ENCODE measurements around the gene NOP53. TPM values are rescaled to one million over a fixed set of nuclear protein-coding genes. Genes with fewer than 3 reads are reported as not detected.
A peak's percentile ranks its signal among the peaks of the same experiment; 100 is the strongest.

Gene NOP53
- total RNA-seq, result 100 to 1,000 TPM; 189 to 220 TPM

DNA sequence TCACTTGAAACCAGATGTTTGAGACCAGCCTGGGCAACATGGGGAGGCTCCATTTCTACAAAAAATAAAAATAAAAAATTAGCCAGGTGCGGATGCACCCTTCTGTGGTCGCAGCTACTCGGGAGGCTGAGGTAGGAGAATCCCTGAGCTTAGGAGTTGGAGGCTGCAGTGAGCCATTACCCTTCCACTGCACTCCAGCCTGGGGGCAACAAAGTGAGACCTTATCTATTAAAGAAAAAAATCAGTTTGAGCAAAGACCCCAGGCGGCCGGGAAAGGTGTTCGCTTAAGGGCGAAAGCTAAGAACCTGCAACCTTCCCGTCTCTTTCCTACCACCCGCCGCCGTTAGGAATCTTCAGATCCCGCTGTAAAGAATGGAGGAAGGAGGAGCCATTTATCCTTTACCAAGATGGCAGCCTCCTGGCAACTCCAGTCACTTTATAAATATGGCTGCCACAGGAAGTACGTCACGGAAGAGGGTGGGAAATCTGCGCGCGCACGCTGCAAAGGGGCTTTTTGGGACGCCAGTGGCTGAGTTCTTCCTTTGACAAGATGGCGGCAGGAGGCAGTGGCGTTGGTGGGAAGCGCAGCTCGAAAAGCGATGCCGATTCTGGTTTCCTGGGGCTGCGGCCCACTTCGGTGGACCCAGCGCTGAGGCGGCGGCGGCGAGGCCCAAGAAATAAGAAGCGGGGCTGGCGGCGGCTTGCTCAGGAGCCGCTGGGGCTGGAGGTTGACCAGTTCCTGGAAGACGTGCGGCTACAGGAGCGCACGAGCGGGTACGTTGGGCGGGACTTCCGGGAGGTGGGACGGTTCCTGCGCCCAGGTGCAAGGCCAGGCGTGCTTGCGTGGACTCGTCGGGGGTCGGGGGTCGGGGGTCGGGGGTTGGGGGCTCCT, at the start of gene NOP53:
Gene NOP53 (plus strand): TSS at position 537 of the 892 bp plus-strand sequence. CDS start 14 bp downstream, at position 551.
- H3K27ac ChIP-seq, result peak within 1 kb of the TSS; percentile 88 to 98
- TF ChIP-seq, protein P1, sequence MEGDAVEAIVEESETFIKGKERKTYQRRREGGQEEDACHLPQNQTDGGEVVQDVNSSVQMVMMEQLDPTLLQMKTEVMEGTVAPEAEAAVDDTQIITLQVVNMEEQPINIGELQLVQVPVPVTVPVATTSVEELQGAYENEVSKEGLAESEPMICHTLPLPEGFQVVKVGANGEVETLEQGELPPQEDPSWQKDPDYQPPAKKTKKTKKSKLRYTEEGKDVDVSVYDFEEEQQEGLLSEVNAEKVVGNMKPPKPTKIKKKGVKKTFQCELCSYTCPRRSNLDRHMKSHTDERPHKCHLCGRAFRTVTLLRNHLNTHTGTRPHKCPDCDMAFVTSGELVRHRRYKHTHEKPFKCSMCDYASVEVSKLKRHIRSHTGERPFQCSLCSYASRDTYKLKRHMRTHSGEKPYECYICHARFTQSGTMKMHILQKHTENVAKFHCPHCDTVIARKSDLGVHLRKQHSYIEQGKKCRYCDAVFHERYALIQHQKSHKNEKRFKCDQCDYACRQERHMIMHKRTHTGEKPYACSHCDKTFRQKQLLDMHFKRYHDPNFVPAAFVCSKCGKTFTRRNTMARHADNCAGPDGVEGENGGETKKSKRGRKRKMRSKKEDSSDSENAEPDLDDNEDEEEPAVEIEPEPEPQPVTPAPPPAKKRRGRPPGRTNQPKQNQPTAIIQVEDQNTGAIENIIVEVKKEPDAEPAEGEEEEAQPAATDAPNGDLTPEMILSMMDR (IDR thresholded peaks at IDR 0.05), result peak; percentile 28
- DNase-seq (ENCODE audit: low spot score) (peak; percentile 80), ATAC-seq (ENCODE audit: insufficient number of reproducible peaks, low FRiP score, low read depth) (peak; percentile 57)
- peak within 1 kb of the TSS; percentile 95 for H3K4me3 ChIP-seq
- H3K27me3 ChIP-seq (replicated peaks; ENCODE audit: insufficient read depth), result no peaks in the 10 kb centered on the region
- H3K4me1 ChIP-seq (ENCODE audit: control insufficient read depth in 1 of 2, low read depth in 2 of 2), result peaks cover 31 to 37% of the 10 kb centered on the region in 2 donors
- H3K9me3 ChIP-seq, result no peaks in the 10 kb centered on the region
- peaks cover 32% of the 10 kb centered on the region for H3K36me3 ChIP-seq

DNA sequence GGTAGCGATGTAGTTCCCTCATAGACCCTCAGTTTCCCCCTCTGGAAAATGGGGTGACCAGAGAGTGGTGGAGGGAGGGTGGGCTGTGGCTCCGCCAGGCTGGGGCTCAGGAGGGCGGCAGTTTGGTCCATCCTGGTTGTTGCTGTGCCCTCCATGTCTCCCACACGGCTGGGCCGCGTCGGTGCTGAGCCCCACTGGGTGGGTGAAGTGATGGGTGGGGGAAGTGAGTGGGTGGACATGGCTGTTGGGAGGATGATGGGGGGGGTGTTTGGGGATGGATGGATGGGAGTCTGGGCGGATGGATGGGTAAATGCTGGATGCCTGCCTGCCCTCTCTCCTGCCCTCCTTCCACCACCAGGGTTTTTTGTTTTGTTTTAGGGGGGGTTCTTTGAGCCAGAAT, 48.7 kb upstream of the NOP53 start:
- H3K36me3 ChIP-seq, result peaks cover 19% of the 10 kb centered on the region
- DNase-seq (ENCODE audit: low spot score) (no peak), ATAC-seq (ENCODE audit: insufficient number of reproducible peaks, low FRiP score, low read depth) (no peak)
- no peaks in the 10 kb centered on the region for H3K9me3 ChIP-seq
- H3K27me3 ChIP-seq (replicated peaks; ENCODE audit: insufficient read depth), result no peaks in the 10 kb centered on the region
- TF ChIP-seq, protein P1 (IDR thresholded peaks at IDR 0.05), result no peak
- H3K4me3 ChIP-seq, result no peak overlapping the region
- H3K4me1 ChIP-seq (ENCODE audit: control insufficient read depth in 1 of 2, low read depth in 2 of 2), result peaks cover 0 to 3% of the 10 kb centered on the region in 2 donors
- H3K27ac ChIP-seq, result no peak overlapping the region

DNA sequence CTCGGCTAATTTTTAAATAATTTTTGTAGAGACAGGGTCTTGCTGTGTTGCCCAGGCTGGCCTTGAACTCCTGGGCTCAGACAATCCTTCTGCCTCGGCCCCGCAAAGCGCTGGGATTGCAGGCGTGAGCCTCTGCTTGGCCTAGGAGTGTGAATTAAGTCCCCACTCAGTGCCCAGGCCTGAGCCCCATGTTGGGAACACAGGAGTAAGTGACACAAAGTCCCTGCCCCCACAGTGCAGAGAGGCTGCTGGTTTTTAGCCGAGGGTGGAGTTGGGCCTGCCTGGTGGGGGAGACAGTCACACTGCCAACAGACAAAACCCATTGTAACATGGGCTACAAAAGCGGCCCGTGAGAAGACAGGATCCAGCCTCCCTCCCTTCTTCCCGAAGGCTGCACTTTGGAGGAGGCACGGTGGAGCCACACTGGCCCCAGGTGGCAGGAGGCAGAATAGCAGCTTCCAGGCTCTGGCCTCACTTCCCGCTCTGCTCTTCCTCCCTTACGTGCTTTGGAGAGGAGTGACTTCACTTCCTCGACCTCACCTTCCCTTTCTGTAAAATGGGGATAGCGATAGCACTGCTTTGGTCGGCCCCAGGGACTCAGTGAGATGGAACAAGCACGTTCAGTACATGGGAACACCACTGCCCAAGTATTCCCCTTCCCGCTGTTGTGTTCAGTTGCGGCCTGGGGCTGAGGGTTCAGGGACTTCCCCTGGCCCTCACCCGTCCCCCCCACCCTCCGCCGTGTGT, 47.3 kb upstream of the NOP53 start:
- peak; percentile 70 for ATAC-seq (ENCODE audit: insufficient number of reproducible peaks, low FRiP score, low read depth)

DNA sequence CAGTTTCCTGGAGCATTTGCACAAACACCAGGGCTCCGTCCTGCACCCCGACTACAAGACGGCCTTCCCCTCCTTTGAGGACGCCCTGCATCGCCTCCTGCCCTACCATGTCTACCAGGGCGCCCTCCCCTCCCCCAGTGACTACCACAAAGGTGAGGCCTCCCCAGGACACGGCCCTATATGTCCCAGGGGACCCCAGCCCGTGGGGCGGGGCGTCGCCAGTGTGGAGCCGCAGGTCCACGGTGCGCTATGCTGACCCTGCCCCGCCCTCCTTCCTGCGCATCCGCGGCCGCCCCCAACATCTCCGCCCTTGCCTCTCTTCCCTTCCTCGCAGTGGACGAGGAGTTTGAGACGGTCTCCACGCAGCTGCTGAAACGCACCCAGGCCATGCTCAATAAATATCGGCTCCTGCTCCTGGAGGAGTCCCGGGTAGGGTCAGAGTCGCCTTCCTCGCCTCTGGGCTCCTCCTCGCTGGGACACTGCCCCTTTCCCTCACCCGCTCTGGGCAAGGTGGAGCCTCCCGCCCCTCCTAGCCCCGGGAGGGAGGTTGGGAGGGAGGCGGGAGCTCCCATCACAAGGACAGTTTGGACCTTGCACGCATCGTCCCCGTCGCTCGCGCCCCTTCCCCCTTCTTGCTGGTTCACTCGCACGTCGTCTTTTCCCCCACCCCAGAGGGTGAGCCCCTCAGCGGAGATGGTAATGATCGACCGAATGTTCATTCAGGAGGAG, 46.6 kb upstream of the NOP53 start:
- H3K9me3 ChIP-seq, result no peaks in the 10 kb centered on the region
- no peak for DNase-seq (ENCODE audit: low spot score)
- ATAC-seq (ENCODE audit: insufficient number of reproducible peaks, low FRiP score, low read depth), result no peak
- H3K4me1 ChIP-seq (ENCODE audit: control insufficient read depth in 1 of 2, low read depth in 2 of 2), result peaks cover 0 to 3% of the 10 kb centered on the region in 2 donors
- TF ChIP-seq, protein P1 (IDR thresholded peaks at IDR 0.05), result no peak
- H3K27ac ChIP-seq, result no peak overlapping the region
- no peaks in the 10 kb centered on the region for H3K27me3 ChIP-seq (replicated peaks; ENCODE audit: insufficient read depth)
- H3K4me3 ChIP-seq, result no peak overlapping the region
- H3K36me3 ChIP-seq, result peaks cover 27% of the 10 kb centered on the region

More for the DNA sequence above, 47.3 kb upstream of the NOP53 start:
- TF ChIP-seq, protein P1 (IDR thresholded peaks at IDR 0.05), result peak; percentile 96
- Histone ChIP-seq H3K27ac (peak overlapping the region in 1 of 2 donors; percentile 11), H3K36me3 (peaks cover 27% of the 10 kb centered on the region), H3K27me3 (replicated peaks; ENCODE audit: insufficient read depth) (no peaks in the 10 kb centered on the region), H3K4me3 (no peak overlapping the region), H3K9me3 (no peaks in the 10 kb centered on the region), H3K4me1 (ENCODE audit: control insufficient read depth in 1 of 2, low read depth in 2 of 2) (peaks cover 0 to 3% of the 10 kb centered on the region in 2 donors)
- DNase-seq (ENCODE audit: low spot score), result no peak

All from thoracic aorta (tissue), 2 donors.